Colon (tissue), 2 donors: ENCODE results near the gene ZDHHC16.

Experiments
- FAIRE-seq: peaks from 2 replicates; lab custom pipeline; 2012; peaks lifted over from hg19 to GRCh38; lab: Jason Lieb, UNC
- donor health status: control.
- donor health status: control.

ZDHHC16 gene

DNA sequence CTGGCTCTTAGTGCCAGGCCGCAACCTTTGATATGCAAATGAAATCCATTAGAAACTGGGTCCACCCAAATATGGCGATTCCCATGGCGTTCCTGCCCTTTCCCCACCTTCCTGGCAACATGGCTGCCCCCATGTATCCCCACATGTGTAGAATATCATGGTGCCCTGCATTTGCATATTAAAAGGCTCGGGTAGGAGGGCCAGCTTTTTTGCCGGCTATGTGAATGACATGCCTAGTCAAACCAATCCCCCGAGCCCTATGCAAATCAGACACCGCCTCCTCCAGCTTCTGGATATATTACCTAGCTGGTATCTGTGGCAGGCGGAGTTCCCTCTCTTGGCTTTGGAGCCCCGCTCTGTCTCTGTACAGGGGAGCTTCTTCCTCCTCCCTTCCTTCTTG is 34.0 kb downstream of the ZDHHC16 start:
- FAIRE-seq = no peak

DNA sequence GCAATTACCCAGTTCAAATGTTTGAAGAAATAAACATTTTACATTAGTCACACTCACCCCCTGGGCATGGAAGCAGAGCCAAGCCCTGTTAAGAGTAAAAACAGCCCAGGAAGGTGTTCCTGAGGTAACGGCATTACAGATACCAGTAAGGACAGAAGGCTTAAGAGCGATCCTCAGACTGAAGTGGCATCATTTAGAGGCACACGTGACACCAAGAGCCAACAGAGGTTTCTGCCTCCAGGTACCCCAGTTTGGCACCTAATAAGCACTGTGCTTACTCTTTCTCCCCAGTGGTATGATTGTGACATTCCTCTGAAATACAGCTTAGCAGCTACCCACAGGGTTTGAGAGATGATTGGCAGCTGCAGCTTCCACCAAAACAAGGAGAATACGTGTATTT is 35.1 kb downstream of the ZDHHC16 start:
- no peak for FAIRE-seq

DNA sequence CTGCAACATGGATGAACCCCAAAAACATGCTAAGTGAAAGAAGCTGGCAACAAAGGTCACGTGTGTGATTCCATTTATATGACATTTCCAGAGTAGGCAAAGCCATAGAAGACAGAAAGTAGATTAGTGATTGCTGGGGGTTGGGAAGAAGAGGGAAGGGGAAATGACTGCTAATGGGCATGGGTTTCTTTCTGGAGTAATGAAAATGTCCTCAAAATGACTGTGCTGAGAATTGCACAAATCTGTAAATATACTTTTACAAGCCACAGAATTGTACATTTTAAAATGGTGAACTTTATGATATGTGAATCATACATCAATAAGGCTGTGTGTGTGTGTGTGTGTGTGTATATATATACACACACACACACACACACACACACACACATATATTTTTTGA is 36.4 kb downstream of the ZDHHC16 start:
- FAIRE-seq = no peak

GRCh38 chr10:97483506-97483905 is 37.5 kb downstream of the ZDHHC16 start:
- no peak for FAIRE-seq

DNA sequence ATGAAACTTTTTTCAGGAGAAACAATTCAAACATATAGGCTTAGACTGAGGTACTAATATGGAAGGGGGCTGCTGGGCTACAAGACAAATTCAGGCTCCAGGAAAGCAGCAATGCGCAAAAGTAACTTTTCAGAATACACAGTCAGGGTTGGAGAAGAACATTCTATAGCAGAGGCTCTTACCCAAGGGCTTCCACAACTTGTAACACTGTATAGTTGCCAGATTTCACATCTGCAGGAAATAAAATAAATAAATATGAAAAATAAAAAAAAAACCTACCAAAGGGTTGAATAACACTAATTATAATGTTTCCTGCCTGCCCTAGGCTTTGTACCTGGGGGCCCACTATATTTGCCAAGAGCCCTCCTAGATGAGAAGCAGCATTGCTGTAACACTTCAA is 37.9 kb downstream of the ZDHHC16 start:
- FAIRE-seq = no peak

- FAIRE-seq = no peak
Measured at GRCh38 chr10:97485647-97486281, 39.8 kb downstream of the ZDHHC16 start.

DNA sequence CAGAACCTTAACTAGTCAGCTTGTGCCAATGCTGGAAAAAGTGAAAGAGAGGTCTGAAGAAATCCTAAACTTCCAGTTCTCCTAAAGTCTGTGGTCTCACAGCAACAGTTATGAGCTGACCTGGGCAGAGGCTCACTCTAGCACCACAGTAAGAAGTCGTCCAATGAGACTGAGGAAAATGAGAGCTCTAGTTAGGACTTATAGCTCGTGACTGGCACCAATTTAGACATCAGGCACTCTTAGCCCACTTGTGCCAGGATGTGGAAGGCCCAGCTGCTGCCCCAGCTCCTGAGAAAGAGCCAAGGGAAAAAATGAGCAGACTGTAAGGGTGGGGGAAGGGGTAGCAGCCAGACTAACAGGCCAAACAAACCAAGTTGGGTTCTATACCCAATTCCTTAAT is 44.6 kb downstream of the ZDHHC16 start:
- FAIRE-seq = no peak

DNA sequence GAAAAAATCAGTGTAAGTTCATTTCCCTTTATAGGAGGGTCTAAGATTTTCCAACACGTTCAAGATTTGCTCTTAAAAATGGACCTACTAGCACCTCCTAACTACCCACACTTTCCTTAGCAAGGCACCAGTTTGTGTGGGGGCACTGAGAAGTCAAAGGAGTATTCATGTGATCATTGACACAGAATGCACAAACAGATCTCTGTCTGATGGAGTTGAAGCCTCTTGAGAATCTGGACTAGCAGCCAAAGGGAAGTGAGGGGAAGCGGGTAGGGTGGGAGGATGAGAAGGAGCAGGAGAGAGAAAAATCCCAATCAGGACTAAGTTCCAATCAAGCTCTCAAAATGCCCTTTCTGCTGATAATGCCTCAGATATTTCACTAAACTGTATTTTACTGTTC is 48.2 kb downstream of the ZDHHC16 start:
- no peak for FAIRE-seq

DNA sequence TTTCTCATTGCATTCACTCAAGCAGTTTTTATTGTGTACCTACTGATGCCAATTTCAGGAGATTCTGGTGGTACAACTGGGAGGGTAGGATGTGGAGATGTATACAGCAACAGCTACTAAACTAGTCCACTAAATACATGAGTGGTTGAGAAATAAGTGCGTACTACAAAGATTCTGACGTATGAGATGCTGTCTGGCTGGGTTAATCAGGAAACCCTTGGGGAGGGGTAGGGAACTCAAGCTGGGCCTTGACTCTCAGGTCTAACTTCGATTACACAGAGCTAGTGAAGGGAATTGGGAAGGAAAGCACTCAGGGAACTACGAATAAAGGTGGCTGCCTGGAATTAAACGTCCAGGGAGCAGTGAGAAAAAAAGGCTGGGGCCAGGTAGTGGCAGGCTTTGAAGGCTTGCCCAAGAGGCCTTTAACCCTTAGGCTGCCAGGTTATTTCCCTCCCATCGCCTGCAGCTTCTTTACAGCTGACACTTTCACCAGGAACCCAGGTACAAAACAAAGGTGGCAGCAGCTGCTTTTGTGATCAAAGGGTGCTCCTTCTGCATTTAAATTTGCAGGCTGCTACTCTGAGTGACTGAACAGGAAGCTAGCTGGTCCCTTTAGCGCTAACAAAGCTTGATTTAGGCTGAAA is 49.0 kb downstream of the ZDHHC16 start:
- no peak for FAIRE-seq

- no peak for FAIRE-seq
Measured at GRCh38 chr10:97497572-97498075, 51.6 kb downstream of the ZDHHC16 start.

DNA sequence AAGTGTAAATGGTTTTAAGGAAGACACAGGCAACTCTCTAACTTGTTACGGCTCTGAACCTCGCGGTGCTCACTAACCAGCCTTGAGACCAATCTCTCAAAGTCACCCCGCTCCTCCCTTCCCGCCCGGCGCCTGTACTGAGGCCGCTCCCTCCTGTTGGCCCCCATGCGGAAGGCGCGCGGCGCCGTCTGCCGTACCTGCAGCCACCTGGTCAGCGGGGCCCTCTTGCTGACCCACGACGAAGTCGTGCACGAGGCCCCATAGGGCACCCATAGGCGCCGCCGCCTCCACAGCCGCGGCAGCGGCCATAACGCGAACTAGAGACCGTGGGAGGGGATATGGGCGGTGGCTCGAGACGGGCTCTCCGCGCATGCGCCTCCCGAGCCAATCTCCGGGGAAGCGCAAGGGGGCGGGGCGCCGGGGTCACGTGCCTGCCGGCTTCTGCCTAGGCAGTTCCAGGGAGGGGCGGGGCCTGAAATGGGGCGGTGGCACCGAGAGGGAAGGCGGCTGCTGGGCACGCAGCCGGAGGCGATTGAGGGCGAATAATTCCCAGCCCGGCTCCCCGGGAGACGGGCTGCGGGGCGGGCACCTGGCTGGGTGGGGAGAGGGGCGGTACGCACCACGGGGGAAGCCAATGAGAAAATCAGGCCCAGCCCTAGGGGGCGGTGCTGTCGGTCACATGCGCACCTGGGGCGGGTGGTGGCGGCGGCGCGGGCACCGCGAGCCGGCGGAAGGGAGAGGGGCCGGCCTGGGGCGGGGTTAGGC is 52.3 kb downstream of the ZDHHC16 start, which contains the start of gene MMS19:
TSS of gene MMS19 (minus strand) at position 347 of the 765 bp plus-strand sequence. CDS start at position 309, 38 bp downstream.
- no peak for FAIRE-seq

GRCh38 chr10:97498841-97499560 is 53.0 kb downstream of the ZDHHC16 start, which contains the start of gene UBTD1:
UBTD1 (plus strand) TSS chr10:97498924; CDS start chr10:97499204, 280 bp downstream.
- FAIRE-seq = no peak

DNA sequence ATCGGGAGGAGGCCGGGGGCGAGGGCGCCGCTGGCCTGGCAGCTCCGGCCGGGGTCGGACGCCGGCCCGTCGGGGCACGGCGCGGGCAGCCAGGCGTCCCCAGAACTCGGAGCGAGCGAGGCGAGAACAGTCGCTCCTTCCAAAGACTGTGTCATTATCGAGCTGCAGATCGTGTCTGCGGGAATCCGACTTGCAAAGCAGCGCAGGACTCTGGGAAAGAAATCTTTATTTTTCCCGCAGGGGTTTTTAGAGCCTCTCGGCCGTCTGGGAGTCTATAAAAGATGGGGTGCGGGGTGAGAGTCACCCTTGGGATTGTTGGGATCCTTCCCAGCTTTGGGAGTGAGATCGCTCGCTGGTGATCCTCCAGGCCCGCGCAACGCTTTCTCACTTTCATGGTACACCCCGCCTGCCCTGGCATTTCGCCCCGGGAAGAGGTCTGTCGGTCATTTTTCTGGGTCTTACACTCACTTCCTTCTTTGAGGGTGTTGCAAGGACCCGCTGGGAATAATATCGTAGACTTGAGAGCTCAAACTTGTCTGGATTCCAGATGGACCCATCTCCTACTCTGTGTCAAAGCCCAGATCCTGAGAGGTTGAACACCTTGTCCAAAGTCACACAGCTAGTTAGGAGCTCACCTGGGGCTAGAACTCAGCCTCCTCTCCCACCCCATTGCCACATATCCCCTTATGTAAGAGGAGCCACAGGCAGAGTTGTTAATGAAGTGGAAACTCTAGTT is 53.8 kb downstream of the ZDHHC16 start:
- FAIRE-seq = no peak

DNA sequence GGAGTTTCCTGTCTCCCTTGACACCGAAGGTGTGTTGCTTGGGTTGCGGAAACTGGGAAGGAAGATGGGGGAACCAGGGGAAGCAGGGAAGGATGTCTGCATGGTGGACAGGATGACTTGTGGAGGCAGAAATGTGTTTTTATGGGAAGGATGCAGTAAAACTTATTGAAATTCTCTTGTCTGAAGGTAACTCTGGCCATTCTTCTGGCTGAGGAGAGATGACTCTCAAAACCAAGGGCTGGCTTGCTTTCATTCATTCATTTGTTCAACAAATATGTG is 54.3 kb downstream of the ZDHHC16 start:
- FAIRE-seq = no peak

- no peak for FAIRE-seq
Measured at GRCh38 chr10:97502916-97503315, 56.9 kb downstream of the ZDHHC16 start.

DNA sequence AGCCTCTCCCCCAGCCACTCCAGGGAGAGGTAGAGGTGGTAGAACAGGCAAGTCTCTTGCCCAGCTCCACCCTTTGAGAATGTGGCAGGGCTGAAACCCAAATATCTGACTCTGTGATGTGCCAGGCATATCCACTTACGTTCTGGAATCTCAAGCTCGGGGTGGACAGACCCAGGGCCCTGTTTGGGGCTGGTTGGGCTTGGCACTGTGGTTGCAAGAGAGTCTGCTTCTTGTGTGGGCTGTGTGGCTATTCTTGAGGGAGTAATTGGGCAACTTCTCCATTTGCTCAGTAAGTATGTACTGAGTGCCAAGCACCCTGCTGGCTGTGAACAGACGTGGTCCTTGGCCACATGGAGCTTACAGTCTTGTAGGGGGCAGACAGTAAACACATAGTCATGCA is 57.4 kb downstream of the ZDHHC16 start:
- FAIRE-seq = no peak

- no peak for FAIRE-seq
Measured at GRCh38 chr10:97505152-97505551, 59.2 kb downstream of the ZDHHC16 start.

- FAIRE-seq = no peak
Measured at GRCh38 chr10:97506199-97506991, 60.4 kb downstream of the ZDHHC16 start.
